ENCODE results near the gene PCSK9.
A peak's percentile ranks its signal among the peaks of the same experiment; 100 is the strongest.

- TF ChIP-seq CTCF (optimal IDR thresholded peaks at IDR 0.05 in 1 of 3, IDR thresholded peaks at IDR 0.05 in 1 of 3, conservative IDR thresholded peaks at IDR 0.05 in 1 of 3; ENCODE audit: extremely low read depth in 1 of 3, insufficient read depth in 2 of 3, low read length in 3 of 3) (peak; percentile 56 to 89 (median 87)), EZH2 (IDR thresholded peaks at IDR 0.05; ENCODE audit: low read length) (no peak)
Observed at GRCh38 chr1:54996359-54996868, 42.9 kb upstream of the PCSK9 start.

Measured in keratinocyte (primary cell).